Left lung (tissue), 10 donors: ENCODE measurements around the gene FGF5. TPM values are rescaled to one million over a fixed set of nuclear protein-coding genes. Genes with fewer than 3 reads are reported as not detected.

ENCODE experiments used
- ATAC-seq: fragments of 200-7000 bp; cut with Tn5 transposase; one replicate; pipeline ENCODE4 v1.9.1; 2020; ENCODE audit warnings: moderate library complexity
- DNase-seq, 4 donors: peaks; one replicate each; pipeline ENCODE4 v3.0.0-alpha.2; 2013 to 2020
- H3K27ac ChIP-seq, 2 donors: fragments of 200-600 bp; sonication (generic) in 1 of 2; one replicate each; pipeline versions ENCODE4 v1.5.0 to v1.8.0; 2020 to 2021
- H3K27me3 ChIP-seq, 2 donors: fragments of 200-600 bp; sonication (generic) in 1 of 2; one replicate each; pipeline versions ENCODE4 v1.5.0 to v1.8.0; 2020 to 2021
- H3K36me3 ChIP-seq, 2 donors: fragments of 200-600 bp; sonication (generic) in 1 of 2; one replicate each; pipeline versions ENCODE4 v1.5.0 to v1.8.0; 2020 to 2021
- H3K4me1 ChIP-seq, 2 donors: fragments of 200-600 bp; one replicate each; pipeline ENCODE4 v1.8.0; 2021
- H3K4me3 ChIP-seq, 2 donors: fragments of 200-600 bp; sonication (generic) in 1 of 2; one replicate each; pipeline versions ENCODE4 v1.5.0 to v1.8.0; 2020 to 2021; ENCODE audit warnings: mild to moderate bottlenecking in 1 of 2
- H3K9me3 ChIP-seq, 2 donors: fragments of 200-600 bp; sonication (generic) in 1 of 2; one replicate each; pipeline versions ENCODE4 v1.5.0 to v1.8.0; 2020 to 2021
- intact Hi-C, 2 donors: fragments of 100-400 bp; cut with DNase I; formaldehyde crosslinking; loops; one replicate each; pipeline versions ENCODE4 v1.11.2 to v1.14.2; 2022
- polyA plus RNA-seq, 6 donors: library from polyadenylated mRNA; unstranded; fragments of 120-200 nt; gene quantifications; one replicate each; pipeline ENCODE4 v1.2.1, GENCODE V29; 2013; ENCODE audit not compliant: insufficient read length in 6 of 6
- total RNA-seq, 2 donors: library from RNA; stranded (reverse); fragmentation: NEBNext Ultra II Directional; extraction: Animal tissue kit (Norgen Biotek cat#: 25700); gene quantifications; one replicate each; pipeline ENCODE4 v1.2.1, GENCODE V29; 2021
- TF ChIP-seq, protein P1 (sequence below), 2 donors: fragments of 200-600 bp; sonication (generic) in 1 of 2; IDR thresholded peaks; one replicate each; pipeline versions ENCODE4 v1.5.0 to v1.8.0; 2021; ENCODE audit warnings: antibody characterized with exemption in 2 of 2
- donor health status: DM: no; HTN: yes; CAD: no.
- donor health status: DM: no; HTN: no; CAD: no.

The FGF5 gene
- total and polyA plus RNA-seq, 8 donors, result 0.03 to 0.05 (median 0.04) TPM; not detected in 5

DNA sequence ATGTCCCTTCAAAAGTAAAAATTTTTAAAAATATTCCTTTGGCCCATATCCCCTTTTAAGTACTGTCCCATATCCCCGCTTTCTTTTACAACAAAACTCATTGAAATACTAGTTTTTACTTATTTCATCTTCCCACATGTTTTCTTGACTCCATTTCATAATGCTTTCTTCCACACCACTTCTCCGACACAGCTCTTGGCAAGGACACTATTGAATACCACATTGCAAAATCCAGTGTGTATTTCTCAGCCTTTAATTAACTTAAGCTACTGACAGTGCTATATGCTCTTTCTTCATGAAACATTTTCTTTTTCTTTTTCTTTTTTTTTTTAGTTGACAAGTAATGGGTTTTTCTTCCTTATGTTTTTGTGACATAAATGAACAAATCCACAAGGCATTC is 40.4 kb upstream of the FGF5 start:
- Histone ChIP-seq H3K4me1 (no peaks in the 10 kb centered on the region), H3K27ac (no peak overlapping the region), H3K9me3 (no peaks in the 10 kb centered on the region), H3K27me3 (peaks cover 14 to 35% of the 10 kb centered on the region in 2 donors), H3K36me3 (no peaks in the 10 kb centered on the region), H3K4me3 (no peak overlapping the region)
- intact Hi-C loops, result no loop called here
- ATAC-seq, result no peak
- no peak for DNase-seq
- TF ChIP-seq, protein P1, sequence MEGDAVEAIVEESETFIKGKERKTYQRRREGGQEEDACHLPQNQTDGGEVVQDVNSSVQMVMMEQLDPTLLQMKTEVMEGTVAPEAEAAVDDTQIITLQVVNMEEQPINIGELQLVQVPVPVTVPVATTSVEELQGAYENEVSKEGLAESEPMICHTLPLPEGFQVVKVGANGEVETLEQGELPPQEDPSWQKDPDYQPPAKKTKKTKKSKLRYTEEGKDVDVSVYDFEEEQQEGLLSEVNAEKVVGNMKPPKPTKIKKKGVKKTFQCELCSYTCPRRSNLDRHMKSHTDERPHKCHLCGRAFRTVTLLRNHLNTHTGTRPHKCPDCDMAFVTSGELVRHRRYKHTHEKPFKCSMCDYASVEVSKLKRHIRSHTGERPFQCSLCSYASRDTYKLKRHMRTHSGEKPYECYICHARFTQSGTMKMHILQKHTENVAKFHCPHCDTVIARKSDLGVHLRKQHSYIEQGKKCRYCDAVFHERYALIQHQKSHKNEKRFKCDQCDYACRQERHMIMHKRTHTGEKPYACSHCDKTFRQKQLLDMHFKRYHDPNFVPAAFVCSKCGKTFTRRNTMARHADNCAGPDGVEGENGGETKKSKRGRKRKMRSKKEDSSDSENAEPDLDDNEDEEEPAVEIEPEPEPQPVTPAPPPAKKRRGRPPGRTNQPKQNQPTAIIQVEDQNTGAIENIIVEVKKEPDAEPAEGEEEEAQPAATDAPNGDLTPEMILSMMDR (IDR thresholded peaks at IDR 0.05), result no peak

DNA sequence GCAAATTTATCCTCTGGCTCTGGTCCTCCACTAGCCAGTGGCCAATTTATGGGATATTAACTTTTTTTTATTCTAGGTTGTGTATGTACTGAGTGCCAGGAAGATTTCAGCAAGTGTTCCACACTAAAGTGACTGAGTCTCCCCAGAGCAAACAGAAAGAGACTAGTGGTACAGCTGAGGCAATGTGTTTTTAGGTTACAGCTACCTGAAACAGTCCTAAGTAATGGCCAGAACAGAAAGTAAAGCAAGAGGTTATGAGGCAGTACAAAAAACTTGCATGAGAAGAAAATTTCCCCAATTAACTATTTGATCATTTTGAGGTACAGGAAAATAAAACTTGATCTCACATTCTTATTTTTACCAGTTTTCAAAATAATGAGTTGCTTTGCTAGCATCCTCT is 38.0 kb upstream of the FGF5 start:
- H3K27ac ChIP-seq, result no peak overlapping the region
- no peaks in the 10 kb centered on the region for H3K9me3 ChIP-seq
- no peak overlapping the region for H3K4me3 ChIP-seq
- H3K4me1 ChIP-seq, result no peaks in the 10 kb centered on the region
- TF ChIP-seq, protein P1 (IDR thresholded peaks at IDR 0.05), result no peak
- ATAC-seq, result no peak
- no peaks in the 10 kb centered on the region for H3K36me3 ChIP-seq
- no peak for DNase-seq
- peaks cover 4 to 15% of the 10 kb centered on the region in 2 donors for H3K27me3 ChIP-seq
- intact Hi-C loops, result no loop called here

- H3K36me3 ChIP-seq, result no peaks in the 10 kb centered on the region
- intact Hi-C loops, result no loop called here
- H3K9me3 ChIP-seq, result no peaks in the 10 kb centered on the region
- TF ChIP-seq, protein P1 (IDR thresholded peaks at IDR 0.05), result no peak
- no peak for ATAC-seq
- no peaks in the 10 kb centered on the region for H3K4me1 ChIP-seq
- no peak for DNase-seq
- H3K27ac ChIP-seq, result no peak overlapping the region
- peaks cover 4 to 15% of the 10 kb centered on the region in 2 donors for H3K27me3 ChIP-seq
- H3K4me3 ChIP-seq, result no peak overlapping the region
These were observed 37.3 kb upstream of the FGF5 start for GRCh38 chr4:80229128-80229527.

DNA sequence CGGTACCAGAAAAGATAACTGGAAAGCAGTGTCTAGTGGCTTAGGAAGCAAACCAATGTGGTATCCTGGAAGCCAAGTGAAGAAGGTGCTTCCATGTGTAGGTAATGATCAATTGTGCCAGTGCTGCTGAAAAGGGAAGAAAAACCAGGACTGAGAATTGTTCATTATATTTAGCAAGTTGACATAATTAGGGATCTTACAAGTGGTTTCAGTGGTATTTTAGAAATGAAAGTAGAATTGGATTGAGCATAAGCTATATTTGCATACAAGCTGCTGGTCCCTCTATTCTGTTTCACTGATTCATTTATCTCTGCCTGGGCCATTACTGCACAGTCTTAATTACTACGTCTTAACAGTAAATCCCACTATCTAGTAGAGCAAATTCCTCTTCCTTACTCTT is 36.9 kb upstream of the FGF5 start:
- H3K4me3 ChIP-seq, result no peak overlapping the region
- no peaks in the 10 kb centered on the region for H3K9me3 ChIP-seq
- DNase-seq (no peak), ATAC-seq (no peak)
- H3K27me3 ChIP-seq, result peaks cover 4 to 15% of the 10 kb centered on the region in 2 donors
- no peak overlapping the region for H3K27ac ChIP-seq
- TF ChIP-seq, protein P1 (IDR thresholded peaks at IDR 0.05), result no peak
- intact Hi-C loops, result no loop called here
- H3K4me1 ChIP-seq, result no peaks in the 10 kb centered on the region
- no peaks in the 10 kb centered on the region for H3K36me3 ChIP-seq

GRCh38 chr4:80231180-80231579 is 35.3 kb upstream of the FGF5 start:
- ATAC-seq (no peak), DNase-seq (no peak)
- Histone ChIP-seq H3K4me1 (no peaks in the 10 kb centered on the region), H3K27me3 (peaks cover 4 to 6% of the 10 kb centered on the region in 2 donors), H3K36me3 (no peaks in the 10 kb centered on the region), H3K27ac (no peak overlapping the region), H3K9me3 (no peaks in the 10 kb centered on the region), H3K4me3 (no peak overlapping the region)
- TF ChIP-seq, protein P1 (IDR thresholded peaks at IDR 0.05), result no peak
- intact Hi-C loops, result no loop called here
